GM12878 (cell line): Measurements from ENCODE around the gene MAB21L4. TPM values are rescaled to one million over a fixed set of nuclear protein-coding genes. Genes with fewer than 3 reads are reported as not detected.

ENCODE experiments used
- ATAC-seq: fragments of 200-7000 bp; cut with Tn5 transposase; 3 replicates; pipeline ENCODE4 v1.9.1; 2020; ENCODE audit warnings: mild to moderate bottlenecking, moderate library complexity
- BruUV-seq: library from RNA; stranded (reverse); fragments of 400-500 nt; replicated peaks from 2 replicates; lab custom pipeline; 2021; lab: Mats Ljungman, UMichigan
- CTCF ChIA-PET: fragments of 300-600 bp; sonication (Branson Sonifier 250); formaldehyde crosslinking; extraction: SDS; loops from one replicate; lab custom pipeline; 2021; ENCODE audit warnings: inconsistent platforms; lab: Yijun Ruan, JAX
- POLR2A ChIA-PET: fragments of 350-600 bp; formaldehyde crosslinking; extraction: SDS; loops from one replicate; lab custom pipeline; 2021; ENCODE audit warnings: inconsistent platforms; lab: Charles Lee
- RAD21 ChIA-PET: fragments of 300-600 bp; sonication (Branson Sonifier 250); formaldehyde crosslinking; loops from one replicate; lab custom pipeline; 2023; ENCODE audit warnings: antibody characterized with exemption; ENCODE audit not compliant: unreplicated experiment; lab: Charles Lee
- SMC1A ChIA-PET: fragments of 300-600 bp; sonication (Branson Sonifier 250); formaldehyde crosslinking; loops from one replicate; lab custom pipeline; 2023; ENCODE audit not compliant: unreplicated experiment, uncharacterized antibody; lab: Charles Lee
- DNase-seq: peaks from one replicate; pipeline ENCODE4 v3.0.0-alpha.2; 2011; ENCODE audit warnings: low read depth, low spot score
- FAIRE-seq: peaks from 3 replicates; lab custom pipeline; 2011; peaks lifted over from hg19 to GRCh38; lab: Jason Lieb, UNC
- H2AFZ ChIP-seq: 2 replicates; pipeline ENCODE4 v1.6.0; 2011; ENCODE audit warnings: low read depth, low read length, control low read depth; ENCODE audit not compliant: control insufficient read depth
- H3K27ac ChIP-seq: 2 replicates; pipeline ENCODE4 v1.5.1; 2011; ENCODE audit warnings: control low read depth; ENCODE audit not compliant: control insufficient read depth, insufficient read depth
- H3K27me3 ChIP-seq, 2 experiments: replicated peaks in 1 of 2; 2 replicates each; pipeline versions ENCODE4 v1.6.0 to v1.6.1; 2011; ENCODE audit warnings: low read length in 1 of 2; ENCODE audit not compliant: control insufficient read depth in 2 of 2, insufficient read depth in 2 of 2
- H3K36me3 ChIP-seq, 2 experiments: 2 replicates each; pipeline ENCODE4 v1.5.1; 2011; ENCODE audit warnings: low read length in 1 of 2; ENCODE audit not compliant: control insufficient read depth in 2 of 2, insufficient read depth in 2 of 2
- H3K4me1 ChIP-seq: 2 replicates; pipeline ENCODE4 v1.6.1; 2011; ENCODE audit warnings: mild to moderate bottlenecking, low read length, moderate library complexity, mixed read lengths; ENCODE audit not compliant: control insufficient read depth, insufficient read depth
- H3K4me2 ChIP-seq: 2 replicates; pipeline ENCODE4 v1.6.0; 2011; ENCODE audit warnings: control low read depth; ENCODE audit not compliant: control insufficient read depth, insufficient read depth
- H3K4me3 ChIP-seq: fragments of 200-600 bp; sonication (generic); 2 replicates; pipeline ENCODE4 v1.5.1; 2016
- H3K79me2 ChIP-seq: 2 replicates; pipeline ENCODE4 v1.6.0; 2011; ENCODE audit warnings: low read length; ENCODE audit not compliant: control insufficient read depth, insufficient read depth
- H3K9ac ChIP-seq: 2 replicates; pipeline ENCODE4 v1.8.0; 2011; ENCODE audit warnings: low read length, control low read depth, mixed read lengths; ENCODE audit not compliant: control insufficient read depth, insufficient read depth
- H3K9me3 ChIP-seq: replicated peaks from 3 replicates; pipeline ENCODE4 v1.5.1; 2011; ENCODE audit warnings: mild to moderate bottlenecking, low read length; ENCODE audit not compliant: control insufficient read depth, insufficient read depth
- H4K20me1 ChIP-seq: 2 replicates; pipeline ENCODE4 v1.6.0; 2011; ENCODE audit not compliant: control insufficient read depth, insufficient read depth
- BCL11A ChIP-seq: IDR thresholded peaks from 2 replicates; pipeline ENCODE4 v1.6.1; 2011; ENCODE audit warnings: low read depth, low read length
- E2F8 ChIP-seq: fragments of 450-650 bp; IDR thresholded peaks from 2 replicates; pipeline ENCODE4 v1.6.1; 2018; ENCODE audit warnings: mild to moderate bottlenecking, low read depth, moderate library complexity; ENCODE audit not compliant: partially characterized antibody
- ELK1 ChIP-seq: IDR thresholded peaks from 2 replicates; pipeline ENCODE4 v1.6.1; 2012; ENCODE audit warnings: low read depth, low read length, improper control_type of control experiment
- ESRRA ChIP-seq: IDR thresholded peaks from 2 replicates; pipeline ENCODE4 v1.6.1; 2012; ENCODE audit warnings: mild to moderate bottlenecking, low read length, improper control_type of control experiment
- FOS ChIP-seq: IDR thresholded peaks from 3 replicates; pipeline ENCODE4 v1.6.1; 2011; ENCODE audit warnings: borderline replicate concordance; ENCODE audit not compliant: insufficient read length; ENCODE audit errors: extremely low read depth
- KLF5 ChIP-seq: fragments of 450-650 bp; IDR thresholded peaks from 2 replicates; pipeline ENCODE4 v1.6.1; 2014; ENCODE audit warnings: mild to moderate bottlenecking; ENCODE audit not compliant: partially characterized antibody
- MTA3 ChIP-seq: IDR thresholded peaks from 2 replicates; pipeline ENCODE4 v1.6.1; 2012; ENCODE audit warnings: low read length, inconsistent platforms, borderline replicate concordance
- RAD51 ChIP-seq: fragments of 450-650 bp; IDR thresholded peaks from 2 replicates; pipeline ENCODE4 v1.6.1; 2016; ENCODE audit warnings: moderate library complexity, mild to moderate bottlenecking, inconsistent platforms
- TAF1 ChIP-seq: IDR thresholded peaks from 2 replicates; pipeline ENCODE4 v1.6.1; 2011; ENCODE audit warnings: mild to moderate bottlenecking, low read depth, low read length, borderline replicate concordance
- YBX1 ChIP-seq: fragments of 450-650 bp; IDR thresholded peaks from 2 replicates; pipeline ENCODE4 v1.6.1; 2016; ENCODE audit warnings: antibody characterized with exemption
- ZBTB33 ChIP-seq: fragments of 450-650 bp; IDR thresholded peaks from 2 replicates; pipeline ENCODE4 v1.6.1; 2017; ENCODE audit warnings: mild to moderate bottlenecking
- ZNF592 ChIP-seq: fragments of 450-650 bp; IDR thresholded peaks from 2 replicates; pipeline ENCODE4 v1.6.1; 2017; ENCODE audit warnings: mild to moderate bottlenecking, moderate library complexity
- ZNF622 ChIP-seq: fragments of 450-650 bp; IDR thresholded peaks from 2 replicates; pipeline ENCODE4 v1.6.1; 2017; ENCODE audit warnings: mild to moderate bottlenecking, inconsistent platforms
- WGBS: methylation state at CpG from one replicate; pipeline ENCODE4 v1.1.6; 2016; ENCODE audit warnings: low lambda C conversion rate; ENCODE audit not compliant: insufficient replicate concordance, insufficient coverage; ENCODE audit errors: missing lambda C conversion rate; 5-methylcytosine and 5-hydroxymethylcytosine counted together
- in situ Hi-C: fragments of 300-500 bp; cut with MboI; formaldehyde crosslinking; loops from 9 replicates; pipeline ENCODE4 v1.14.3; 2018; ENCODE audit warnings: mixed read lengths
- intact Hi-C: fragments of 100-400 bp; cut with micrococcal nuclease; formaldehyde crosslinking; loops from one replicate; pipeline ENCODE4 v1.14.2; 2022; ENCODE audit not compliant: unreplicated experiment
- polyA plus RNA-seq, 11 experiments: library from polyadenylated mRNA; depleted of rRNA in 4 of 11; unstranded in 6 of 11; stranded (reverse) in 5 of 11; fragments of >200 nt; fragmentation: Nextera tagmentation in 4 of 11; fragmentation: Illumina TruSeq in 1 of 11; extraction: Ambion mirVana in 4 of 11; extraction: Trizol in 1 of 11; gene quantifications; 1 replicate in 1 of 11; 2 replicates in 10 of 11; pipeline versions ENCODE4 v1.2.1 to v1.2.3, GENCODE V29; 2011 to 2016; ENCODE audit warnings: inconsistent platforms in 2 of 11, missing spikeins in 2 of 11, low read depth in 1 of 11
- total RNA-seq, 4 experiments: library from RNA; depleted of rRNA in 3 of 4; stranded (reverse); fragments of >200 nt in 3 of 4; fragmentation: Illumina TruSeq in 1 of 4; extraction: Trizol in 1 of 4; gene quantifications; 2 replicates each; pipeline versions ENCODE4 v1.2.1 to v1.2.3, GENCODE V29; 2013 to 2021

The MAB21L4 gene
- total and polyA plus RNA-seq, 10 of the 15 experiments (the other 5 are each of a cell fraction or from before 2014, with no cell fraction given) = 0.03 TPM; not detected in 9

- CTCF ChIA-PET = no interaction called here
- intact Hi-C loops (no loop called here), in situ Hi-C loops (no loop called here)
- TF ChIP-seq ESRRA = no peak
- no peak for TF ChIP-seq FOS
- TF ChIP-seq ZBTB33 = no peak
- TF ChIP-seq TAF1 = no peak
- no peak for TF ChIP-seq RAD51
- TF ChIP-seq ELK1 = no peak
- TF ChIP-seq E2F8 = no peak
- TF ChIP-seq ZNF592 = no peak
- no peak for TF ChIP-seq BCL11A
- no peak for TF ChIP-seq ZNF622
- no peak for TF ChIP-seq YBX1
- TF ChIP-seq KLF5 = no peak
- no peak for TF ChIP-seq MTA3
Observed at GRCh38 chr2:240933048-240933965, 37.4 kb upstream of the MAB21L4 start.

More at GRCh38 chr2:240933048-240933965, 37.4 kb upstream of the MAB21L4 start:
- H3K4me1 ChIP-seq = no peaks in the 10 kb centered on the region
- no peak overlapping the region for H2AFZ ChIP-seq
- ChIA-PET POLR2A (no interaction called here), SMC1A (no interaction called here), RAD21 (no interaction called here)
- no TSS peak for BruUV-seq
- H3K4me2 ChIP-seq = no peak overlapping the region
- no peak overlapping the region for H3K4me3 ChIP-seq
- DNase-seq (no peak), FAIRE-seq (no peak), ATAC-seq (no peak)
- no peak overlapping the region for H3K27ac ChIP-seq
- no peaks in the 10 kb centered on the region for H3K36me3 ChIP-seq
- H3K9me3 ChIP-seq = no peaks in the 10 kb centered on the region; the same call in 2 of the 3 replicates
- 33% methylated on average over 30 of the region's 30 CpGs for WGBS
- no peak overlapping the region for H3K9ac ChIP-seq
- peaks cover 0 to 2% of the 10 kb centered on the region in 2 experiments; a peak in 2 of 4 replicates for H3K27me3 ChIP-seq
- no peaks in the 10 kb centered on the region for H3K79me2 ChIP-seq
- H4K20me1 ChIP-seq = no peaks in the 10 kb centered on the region
